GM21360 (cell line): ENCODE results near the gene ILDR2.
A peak's percentile ranks its signal among the peaks of the same experiment; 100 is the strongest.

ENCODE experiments used
- ATAC-seq: cut with Tn5 transposase; IDR thresholded peaks from one replicate; pipeline ENCODE4 v1.9.1; 2021; ENCODE audit warnings: mild to moderate bottlenecking, moderate library complexity; ENCODE audit not compliant: unreplicated experiment

ILDR2 gene

GRCh38 chr1:166975361-166976129, at the start of gene ILDR2:
Gene ILDR2 (minus strand): TSS chr1:166975540. CDS start chr1:166975268, 272 bp downstream.
- ATAC-seq: peak; percentile 48

GRCh38 chr1:167022384-167022783, 47.0 kb upstream of the ILDR2 start:
- no peak for ATAC-seq

GRCh38 chr1:167016100-167016750, 40.9 kb upstream of the ILDR2 start:
- ATAC-seq: no peak

GRCh38 chr1:167013108-167013929, 38.0 kb upstream of the ILDR2 start:
- no peak for ATAC-seq

GRCh38 chr1:167012570-167012969, 37.2 kb upstream of the ILDR2 start:
- no peak for ATAC-seq

- no peak for ATAC-seq
Observed at GRCh38 chr1:167011560-167012191, 36.3 kb upstream of the ILDR2 start.

GRCh38 chr1:167003711-167004110, 28.4 kb upstream of the ILDR2 start:
- ATAC-seq: no peak

GRCh38 chr1:167002354-167002753, 27.0 kb upstream of the ILDR2 start:
- no peak for ATAC-seq

GRCh38 chr1:167000546-167000945, 25.2 kb upstream of the ILDR2 start:
- no peak for ATAC-seq

- ATAC-seq: peak; percentile 59
Observed at GRCh38 chr1:166999500-167000055, 24.2 kb upstream of the ILDR2 start.

GRCh38 chr1:166999075-166999474, 23.7 kb upstream of the ILDR2 start:
- peak; percentile 25 for ATAC-seq

GRCh38 chr1:166988974-166989515, 13.7 kb upstream of the ILDR2 start, which contains the start of gene MAEL:
Gene MAEL (plus strand): TSS chr1:166989280. CDS start chr1:166989353, 73 bp downstream.
- ATAC-seq: no peak

GRCh38 chr1:166981589-166981988, 6.2 kb upstream of the ILDR2 start:
- no peak for ATAC-seq

- ATAC-seq: no peak
Observed at GRCh38 chr1:166980818-166981217, 5.5 kb upstream of the ILDR2 start.

GRCh38 chr1:166980383-166980782, 5.0 kb upstream of the ILDR2 start:
- no peak for ATAC-seq

- ATAC-seq: no peak
Observed at GRCh38 chr1:166978821-166979220, 3.5 kb upstream of the ILDR2 start.

- no peak for ATAC-seq
Observed at GRCh38 chr1:166977951-166978350, 2.6 kb upstream of the ILDR2 start.

- no peak for ATAC-seq
Observed at GRCh38 chr1:166974647-166975345, 544 bp downstream of the ILDR2 start.

GRCh38 chr1:166972826-166973225, 2.5 kb downstream of the ILDR2 start:
- ATAC-seq: no peak

GRCh38 chr1:166972193-166972592, 3.1 kb downstream of the ILDR2 start:
- no peak for ATAC-seq
